ENCODE measurements around the gene CSF3R.

DNA sequence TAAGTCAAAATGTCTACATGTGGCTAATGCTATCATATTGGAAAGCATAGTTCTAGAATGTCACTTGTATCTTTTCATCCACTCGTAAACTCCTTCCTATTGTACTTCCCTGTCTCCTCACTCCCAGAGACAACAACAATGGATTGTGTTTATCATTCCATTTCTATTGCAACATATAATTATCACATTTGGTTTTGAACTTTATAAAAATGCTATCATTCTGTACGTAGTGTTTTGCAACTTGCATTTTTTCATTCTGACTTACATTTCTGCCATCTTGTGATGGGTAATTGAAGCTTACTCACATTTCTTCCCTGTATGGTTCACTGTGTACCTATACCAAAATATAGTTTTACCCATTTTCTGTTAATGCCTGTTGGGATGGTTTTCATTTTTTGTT lies 14.5 kb upstream of the CSF3R start:
- TF ChIP-seq, protein P1, sequence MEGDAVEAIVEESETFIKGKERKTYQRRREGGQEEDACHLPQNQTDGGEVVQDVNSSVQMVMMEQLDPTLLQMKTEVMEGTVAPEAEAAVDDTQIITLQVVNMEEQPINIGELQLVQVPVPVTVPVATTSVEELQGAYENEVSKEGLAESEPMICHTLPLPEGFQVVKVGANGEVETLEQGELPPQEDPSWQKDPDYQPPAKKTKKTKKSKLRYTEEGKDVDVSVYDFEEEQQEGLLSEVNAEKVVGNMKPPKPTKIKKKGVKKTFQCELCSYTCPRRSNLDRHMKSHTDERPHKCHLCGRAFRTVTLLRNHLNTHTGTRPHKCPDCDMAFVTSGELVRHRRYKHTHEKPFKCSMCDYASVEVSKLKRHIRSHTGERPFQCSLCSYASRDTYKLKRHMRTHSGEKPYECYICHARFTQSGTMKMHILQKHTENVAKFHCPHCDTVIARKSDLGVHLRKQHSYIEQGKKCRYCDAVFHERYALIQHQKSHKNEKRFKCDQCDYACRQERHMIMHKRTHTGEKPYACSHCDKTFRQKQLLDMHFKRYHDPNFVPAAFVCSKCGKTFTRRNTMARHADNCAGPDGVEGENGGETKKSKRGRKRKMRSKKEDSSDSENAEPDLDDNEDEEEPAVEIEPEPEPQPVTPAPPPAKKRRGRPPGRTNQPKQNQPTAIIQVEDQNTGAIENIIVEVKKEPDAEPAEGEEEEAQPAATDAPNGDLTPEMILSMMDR (IDR thresholded peaks at IDR 0.05) = no peak
- TF ChIP-seq POLR2A (IDR thresholded peaks at IDR 0.05) (no peak), EP300 (IDR thresholded peaks at IDR 0.05) (no peak), POLR2AphosphoS5 (IDR thresholded peaks at IDR 0.05) (no peak)

Data from stomach (tissue), 4 donors.